IMR-90 (cell line): ENCODE data around the gene DENND1A. TPM values are rescaled to one million over a fixed set of nuclear protein-coding genes. Genes with fewer than 3 reads are reported as not detected.

ENCODE experiments used
- ATAC-seq: fragments of 200-7000 bp; cut with Tn5 transposase; 2 replicates; pipeline ENCODE4 v1.9.1; 2020; ENCODE audit warnings: low read depth, mild to moderate bottlenecking, moderate library complexity
- BruUV-seq: library from RNA; stranded (reverse); fragments of 400-500 nt; replicated peaks from 2 replicates; lab custom pipeline; 2021; lab: Mats Ljungman, UMichigan
- CTCF ChIA-PET: fragments of 300-600 bp; formaldehyde crosslinking; extraction: SDS; loops from one replicate; lab custom pipeline; 2021; ENCODE audit warnings: antibody characterized with exemption; lab: Yijun Ruan, JAX
- POLR2A ChIA-PET: fragments of 300-600 bp; sonication (Branson Sonifier 250); formaldehyde crosslinking; loops from one replicate; lab custom pipeline; 2022; ENCODE audit warnings: antibody characterized with exemption; ENCODE audit not compliant: unreplicated experiment; lab: Charles Lee
- DNase-seq: peaks from one replicate; pipeline ENCODE4 v3.0.0; 2013
- H2AFZ ChIP-seq: replicated peaks from 2 replicates; pipeline ENCODE3; 2013; ENCODE audit warnings: low read length, mild to moderate bottlenecking; ENCODE audit not compliant: poor library complexity
- H2AK5ac ChIP-seq: 2 replicates; pipeline ENCODE4 v1.6.1; 2013; ENCODE audit warnings: low read depth, low read length, inconsistent platforms
- H2AK9ac ChIP-seq: replicated peaks from 2 replicates; pipeline ENCODE3; 2013; ENCODE audit warnings: mild to moderate bottlenecking, low read depth, low read length, moderate library complexity; ENCODE audit not compliant: poor library complexity
- H2BK120ac ChIP-seq: 2 replicates; pipeline ENCODE4 v1.6.1; 2013; ENCODE audit warnings: low read depth, low read length, inconsistent platforms
- H2BK15ac ChIP-seq: 3 replicates; pipeline ENCODE4 v1.6.1; 2013; ENCODE audit warnings: low read depth, low read length, inconsistent platforms
- H2BK20ac ChIP-seq: 2 replicates; pipeline ENCODE4 v1.6.1; 2013; ENCODE audit warnings: low read depth, mild to moderate bottlenecking, inconsistent platforms, low read length, moderate library complexity
- H2BK5ac ChIP-seq: 2 replicates; pipeline ENCODE4 v1.6.1; 2013; ENCODE audit warnings: mild to moderate bottlenecking, low read depth, low read length, inconsistent platforms; ENCODE audit not compliant: poor library complexity, severe bottlenecking
- H3K14ac ChIP-seq: replicated peaks from 2 replicates; pipeline ENCODE4 v1.6.1; 2013; ENCODE audit warnings: low read depth, low read length, inconsistent platforms
- H3K18ac ChIP-seq: 2 replicates; pipeline ENCODE4 v1.6.1; 2013; ENCODE audit warnings: low read depth, low read length, control low read depth
- H3K23ac ChIP-seq: 2 replicates; pipeline ENCODE4 v1.6.1; 2013; ENCODE audit warnings: low read depth, low read length, inconsistent platforms
- H3K27ac ChIP-seq: 2 replicates; pipeline ENCODE4 v1.5.1; 2013; ENCODE audit warnings: mild to moderate bottlenecking, control low read depth, low read length; ENCODE audit not compliant: insufficient read depth
- H3K27me3 ChIP-seq: 2 replicates; pipeline ENCODE4 v1.6.1; 2013; ENCODE audit warnings: low read length; ENCODE audit not compliant: control insufficient read depth, insufficient read depth
- H3K36me3 ChIP-seq: 2 replicates; pipeline ENCODE4 v1.6.1; 2013; ENCODE audit warnings: low read length, mixed read lengths; ENCODE audit not compliant: control insufficient read depth, insufficient read depth
- H3K4ac ChIP-seq: 2 replicates; pipeline ENCODE4 v1.6.1; 2013; ENCODE audit warnings: low read depth, low read length, inconsistent platforms
- H3K4me1 ChIP-seq: 2 replicates; pipeline ENCODE4 v1.6.1; 2013; ENCODE audit warnings: low read length, mixed read lengths; ENCODE audit not compliant: control insufficient read depth, insufficient read depth
- H3K4me2 ChIP-seq: 2 replicates; pipeline ENCODE4 v1.6.1; 2013; ENCODE audit warnings: low read depth, mild to moderate bottlenecking, control low read depth, low read length, moderate library complexity
- H3K4me3 ChIP-seq: 2 replicates; pipeline ENCODE4 v1.5.1; 2013; ENCODE audit warnings: low read depth, mild to moderate bottlenecking, control low read depth, low read length, moderate library complexity; ENCODE audit not compliant: insufficient read depth
- H3K56ac ChIP-seq: 2 replicates; pipeline ENCODE4 v1.6.1; 2013; ENCODE audit warnings: low read length, inconsistent platforms; ENCODE audit not compliant: insufficient read depth; ENCODE audit errors: extremely low read depth
- H3K79me1 ChIP-seq, 2 experiments: 2 replicates each; pipeline ENCODE4 v1.6.1; 2013; ENCODE audit warnings: low read length in 2 of 2, inconsistent platforms in 1 of 2, low read depth in 1 of 2
- H3K9ac ChIP-seq: 2 replicates; pipeline ENCODE4 v1.6.1; 2013; ENCODE audit warnings: low read depth, low read length, control low read depth
- H3K9me1 ChIP-seq: 2 replicates; pipeline ENCODE4 v1.6.1; 2013; ENCODE audit warnings: low read length, inconsistent platforms; ENCODE audit not compliant: insufficient read depth
- H3K9me3 ChIP-seq: 2 replicates; pipeline ENCODE4 v1.6.1; 2013; ENCODE audit warnings: low read length; ENCODE audit not compliant: control insufficient read depth, insufficient read depth
- H4K20me1 ChIP-seq: 2 replicates; pipeline ENCODE4 v1.6.1; 2013; ENCODE audit warnings: low read length, inconsistent platforms; ENCODE audit not compliant: insufficient read depth
- H4K5ac ChIP-seq: 2 replicates; pipeline ENCODE4 v1.6.1; 2013; ENCODE audit warnings: mild to moderate bottlenecking, low read depth, low read length, control low read depth
- H4K8ac ChIP-seq, 2 experiments: 2 replicates each; pipeline ENCODE4 v1.6.1; 2013; ENCODE audit warnings: low read depth in 2 of 2, low read length in 2 of 2, control low read depth in 1 of 2, inconsistent platforms in 1 of 2
- H4K91ac ChIP-seq: 2 replicates; pipeline ENCODE4 v1.6.1; 2013; ENCODE audit warnings: low read depth, low read length, inconsistent platforms; ENCODE audit not compliant: insufficient read depth
- BHLHE40 ChIP-seq: fragments of 150-350 bp; IDR thresholded peaks from 2 replicates; pipeline ENCODE4 v1.6.1; 2016; ENCODE audit warnings: mild to moderate bottlenecking, low read depth, low read length
- CEBPB ChIP-seq: IDR thresholded peaks from 2 replicates; pipeline ENCODE4 v1.6.1; 2012; ENCODE audit warnings: low read depth, low read length, improper control_type of control experiment
- CHD1 ChIP-seq: IDR thresholded peaks from 2 replicates; pipeline ENCODE4 v1.6.1; 2012; ENCODE audit warnings: low read depth, low read length, improper control_type of control experiment
- CTCF ChIP-seq: conservative IDR thresholded peaks from 2 replicates; pipeline ENCODE4 v1.5.1; 2012; ENCODE audit warnings: mild to moderate bottlenecking, low read depth, low read length, improper control_type of control experiment
- ELK1 ChIP-seq: fragments of 150-350 bp; IDR thresholded peaks from 2 replicates; pipeline ENCODE4 v1.6.1; 2016; ENCODE audit warnings: low read depth, mild to moderate bottlenecking, low read length, moderate library complexity, borderline replicate concordance
- FOS ChIP-seq: fragments of 150-350 bp; IDR thresholded peaks from 2 replicates; pipeline ENCODE4 v1.6.1; 2016; ENCODE audit warnings: low read depth, low read length
- MAFK ChIP-seq: IDR thresholded peaks from 2 replicates; pipeline ENCODE4 v1.6.1; 2012; ENCODE audit warnings: low read depth, low read length, improper control_type of control experiment
- MAZ ChIP-seq: IDR thresholded peaks from 2 replicates; pipeline ENCODE4 v1.6.1; 2012; ENCODE audit warnings: low read depth, mild to moderate bottlenecking, low read length, improper control_type of control experiment, moderate library complexity, borderline replicate concordance
- MXI1 ChIP-seq: IDR thresholded peaks from 2 replicates; pipeline ENCODE4 v1.6.1; 2012; ENCODE audit warnings: low read depth, mild to moderate bottlenecking, low read length, moderate library complexity, borderline replicate concordance
- NFE2L2 ChIP-seq: fragments of 150-350 bp; IDR thresholded peaks from 2 replicates; pipeline ENCODE4 v1.6.1; 2016; ENCODE audit warnings: low read depth, mild to moderate bottlenecking, low read length
- POLR2A ChIP-seq: IDR thresholded peaks from 2 replicates; pipeline ENCODE4 v1.6.1; 2012; ENCODE audit warnings: mild to moderate bottlenecking, low read depth, low read length
- RAD21 ChIP-seq: IDR thresholded peaks from 2 replicates; pipeline ENCODE4 v1.6.1; 2012; ENCODE audit warnings: low read length, improper control_type of control experiment
- RCOR1 ChIP-seq: IDR thresholded peaks from 2 replicates; pipeline ENCODE4 v1.6.1; 2012; ENCODE audit warnings: mild to moderate bottlenecking, low read length, improper control_type of control experiment; ENCODE audit not compliant: insufficient replicate concordance
- RFX5 ChIP-seq: IDR thresholded peaks from 2 replicates; pipeline ENCODE4 v1.8.0; 2012; ENCODE audit warnings: low read depth, mild to moderate bottlenecking, low read length, moderate library complexity
- SMC3 ChIP-seq: fragments of 150-350 bp; IDR thresholded peaks from 2 replicates; pipeline ENCODE4 v1.6.1; 2016; ENCODE audit warnings: low read depth, mild to moderate bottlenecking, antibody characterized with exemption, low read length, moderate library complexity
- WGBS, 2 experiments: methylation state at CpG; one replicate each; pipeline versions ENCODE4 v1.1.5 to v1.1.7; 2013; ENCODE audit warnings: missing lambda C conversion rate in 2 of 2; ENCODE audit not compliant: insufficient read length in 1 of 2; ENCODE audit errors: extremely low coverage in 2 of 2; 5-methylcytosine and 5-hydroxymethylcytosine counted together
- dilution Hi-C: fragments of 300-500 bp; cut with HindIII; formaldehyde crosslinking; loops from one replicate; pipeline ENCODE4 v1.14.3; 2018; ENCODE audit warnings: low sequenced_read_pairs; ENCODE audit not compliant: unreplicated experiment
- in situ Hi-C: fragments of 300-500 bp; cut with MboI; formaldehyde crosslinking; loops from 3 replicates; pipeline ENCODE4 v1.14.3; 2019; ENCODE audit warnings: low sequenced_read_pairs, inconsistent platforms, mixed read lengths
- intact Hi-C: fragments of 100-400 bp; cut with micrococcal nuclease; formaldehyde crosslinking; loops from 2 replicates; pipeline ENCODE4 v1.10.0; 2022
- polyA plus RNA-seq, 3 experiments: library from polyadenylated mRNA; depleted of rRNA; stranded (reverse); fragments of >200 nt; gene quantifications; 2 replicates each; pipeline ENCODE4 v1.2.3, GENCODE V29; 2012; ENCODE audit warnings: low replicate concordance in 1 of 3
- total RNA-seq: library from RNA; depleted of rRNA; stranded (reverse); fragments of >200 nt; gene quantifications from 2 replicates; pipeline ENCODE4 v1.2.3, GENCODE V29; 2012
- TF ChIP-seq, protein P1 (sequence below): fragments of 150-350 bp; IDR thresholded peaks from 2 replicates; pipeline ENCODE4 v1.6.1; 2017; ENCODE audit warnings: mild to moderate bottlenecking, antibody characterized with exemption, low read length, low read depth

The DENND1A gene
- total and polyA plus RNA-seq, 2 of the 4 experiments (the other 2 are of a cell fraction): 21.4 to 27.6 TPM

DNA sequence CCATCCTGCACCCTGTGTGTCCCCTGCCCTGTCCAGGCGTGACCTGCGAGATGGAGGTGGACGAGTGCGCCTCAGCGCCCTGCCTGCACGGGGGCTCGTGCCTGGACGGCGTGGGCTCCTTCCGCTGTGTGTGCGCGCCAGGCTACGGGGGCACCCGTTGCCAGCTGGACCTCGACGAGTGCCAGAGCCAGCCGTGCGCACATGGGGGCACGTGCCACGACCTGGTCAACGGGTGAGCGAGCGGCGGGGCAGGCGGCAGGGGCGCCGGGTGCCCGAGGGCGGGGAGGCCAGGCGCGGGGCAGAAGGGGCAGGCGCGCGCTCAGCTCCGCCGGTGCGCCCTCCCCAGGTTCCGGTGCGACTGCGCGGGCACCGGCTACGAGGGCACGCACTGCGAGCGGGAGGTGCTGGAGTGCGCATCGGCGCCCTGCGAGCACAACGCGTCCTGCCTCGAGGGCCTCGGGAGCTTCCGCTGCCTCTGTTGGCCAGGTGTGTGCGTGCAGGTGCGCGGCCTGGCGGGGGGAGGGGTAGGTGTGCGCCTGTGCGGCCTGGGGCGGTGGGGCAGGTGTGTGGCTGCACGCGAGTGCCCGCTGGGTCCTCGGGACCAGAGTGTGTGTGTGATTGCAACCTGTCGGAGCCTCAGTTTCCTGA, 563.9 kb downstream of the DENND1A start:
- dilution Hi-C loops (no loop called here), intact Hi-C loops (no loop called here), in situ Hi-C loops (no loop called here)
- Histone ChIP-seq H2BK120ac (no peak overlapping the region), H3K18ac (no peak overlapping the region), H3K9me1 (no peaks in the 10 kb centered on the region), H3K36me3 (no peaks in the 10 kb centered on the region), H4K20me1 (no peaks in the 10 kb centered on the region), H3K56ac (no peak overlapping the region), H3K14ac (no peak overlapping the region), H3K9ac (no peak overlapping the region), H2BK20ac (no peak overlapping the region), H3K4me2 (no peak overlapping the region), H3K4me3 (no peak overlapping the region), H2BK15ac (no peak overlapping the region), H3K4ac (no peak overlapping the region), H4K8ac (no peak overlapping the region), H2BK5ac (no peak overlapping the region), H2AK9ac (no peak overlapping the region), H3K9me3 (no peaks in the 10 kb centered on the region), H2AK5ac (no peak overlapping the region), H4K5ac (no peak overlapping the region), H3K27ac (no peak overlapping the region), H3K27me3 (peaks cover 26% of the 10 kb centered on the region), H3K4me1 (peaks cover 4% of the 10 kb centered on the region; the same call in 1 of the 2 replicates), H3K79me1 (no peaks in the 10 kb centered on the region), H3K23ac (no peak overlapping the region), H2AFZ (no peak overlapping the region), H4K91ac (no peak overlapping the region)
- TF ChIP-seq RFX5 (no peak), BHLHE40 (no peak), FOS (no peak), MAFK (no peak), CEBPB (no peak), POLR2A (no peak), CHD1 (no peak), ELK1 (no peak), RCOR1 (no peak), MAZ (no peak), RAD21 (no peak), NFE2L2 (no peak), SMC3 (no peak), CTCF (no peak), MXI1 (no peak)
- TF ChIP-seq, protein P1, sequence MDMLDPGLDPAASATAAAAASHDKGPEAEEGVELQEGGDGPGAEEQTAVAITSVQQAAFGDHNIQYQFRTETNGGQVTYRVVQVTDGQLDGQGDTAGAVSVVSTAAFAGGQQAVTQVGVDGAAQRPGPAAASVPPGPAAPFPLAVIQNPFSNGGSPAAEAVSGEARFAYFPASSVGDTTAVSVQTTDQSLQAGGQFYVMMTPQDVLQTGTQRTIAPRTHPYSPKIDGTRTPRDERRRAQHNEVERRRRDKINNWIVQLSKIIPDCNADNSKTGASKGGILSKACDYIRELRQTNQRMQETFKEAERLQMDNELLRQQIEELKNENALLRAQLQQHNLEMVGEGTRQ: no peak
- CTCF ChIA-PET: no interaction called here
- no peak for ATAC-seq
- WGBS, 2 experiments: 81% methylated on average over 43 of the region's 67 CpGs; no CpG with 5 or more reads in 1 of the 2 experiments
- no peak for DNase-seq
- no TSS peak for BruUV-seq
- POLR2A ChIA-PET: no interaction called here
